OCI-LY3 (cell line): ENCODE measurements around the gene TRA2B.

Source experiments
- CTCF ChIP-seq: fragments of 200-600, 300-600 bp; sonication (generic); IDR thresholded peaks from 2 replicates; pipeline ENCODE4 v1.5.1; 2014; ENCODE audit warnings: antibody characterized with exemption, low read length, low read depth
- EZH2phosphoT487 ChIP-seq: fragments of 200-600 bp; shearing (Covaris generic); IDR thresholded peaks from 2 replicates; pipeline ENCODE4 v1.6.1; 2018; ENCODE audit warnings: antibody characterized with exemption, mixed run types, low read depth

DNA sequence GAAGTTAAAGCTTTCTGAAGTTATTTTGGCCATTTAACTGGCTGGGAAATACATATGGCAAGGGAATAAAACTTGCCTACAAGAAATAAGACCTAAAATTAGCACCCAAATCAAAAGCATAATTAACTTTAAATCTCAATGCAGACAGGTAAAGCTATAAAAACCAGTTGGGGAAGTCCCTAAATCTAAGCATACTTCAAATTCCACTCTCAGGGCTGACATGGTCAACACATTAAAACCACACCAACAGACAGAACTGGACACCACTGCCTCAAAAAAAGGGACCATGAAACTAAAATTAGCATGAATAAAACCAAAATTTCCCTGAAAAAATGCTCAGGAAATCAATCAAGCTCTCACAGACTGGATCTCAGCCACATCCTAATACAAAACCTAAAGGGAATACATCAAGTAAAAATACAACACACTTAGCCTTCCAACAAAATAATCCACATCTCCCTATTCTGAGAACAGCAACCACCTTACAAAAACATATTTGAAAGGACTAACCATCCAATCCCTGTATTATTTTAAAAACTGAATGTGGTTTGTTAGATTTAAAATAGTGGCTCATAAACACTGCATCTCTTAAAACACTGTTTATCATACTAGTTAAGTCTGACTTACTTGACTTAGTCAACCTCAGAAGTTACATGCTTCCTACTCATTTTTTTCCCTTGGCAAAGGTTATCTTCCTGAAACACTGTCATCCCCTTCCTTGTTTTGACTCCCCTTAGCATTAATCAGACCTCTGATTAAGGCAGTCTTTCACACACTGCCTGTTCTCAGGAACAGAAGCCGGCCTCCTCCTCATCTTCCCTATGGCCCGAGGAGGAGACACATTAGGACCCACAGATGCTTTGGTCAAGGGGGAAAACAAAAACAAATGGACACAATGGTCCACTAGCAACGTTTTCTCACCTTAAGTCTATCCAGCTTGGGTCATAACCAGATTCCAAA lies 8.3 kb downstream of the TRA2B start:
- TF ChIP-seq CTCF (no peak), EZH2phosphoT487 (no peak)
